ENCODE results near the gene GM2A.

Gene GM2A

DNA sequence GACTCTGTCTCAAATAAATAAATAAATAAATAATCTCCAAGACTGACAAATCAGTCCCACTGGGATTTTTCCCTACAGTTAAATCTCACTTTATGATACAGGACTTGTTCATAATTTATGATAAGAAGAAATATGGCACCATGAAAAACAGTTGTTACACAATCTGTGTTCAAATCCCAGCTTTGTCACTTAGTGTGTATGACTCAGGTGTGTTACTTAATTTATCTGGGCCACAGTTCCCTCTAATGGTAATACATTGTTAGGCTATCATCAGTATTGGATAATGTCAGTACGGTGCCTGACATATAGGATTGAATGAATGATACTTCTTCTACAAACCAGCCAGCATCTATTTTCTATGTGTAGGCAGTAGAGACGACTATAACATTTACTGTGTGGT is 27.5 kb downstream of the GM2A start:
- H3K4me3 ChIP-seq (ENCODE audit: low read depth, low read length), result no peak overlapping the region
- H3K4me1 ChIP-seq, result no peaks in the 10 kb centered on the region
- H3K27me3 ChIP-seq, result no peaks in the 10 kb centered on the region; the same call in 1 of the 2 replicates
- no peaks in the 10 kb centered on the region for H3K9me3 ChIP-seq
- H3K36me3 ChIP-seq, result no peaks in the 10 kb centered on the region
- TF ChIP-seq, protein P1, sequence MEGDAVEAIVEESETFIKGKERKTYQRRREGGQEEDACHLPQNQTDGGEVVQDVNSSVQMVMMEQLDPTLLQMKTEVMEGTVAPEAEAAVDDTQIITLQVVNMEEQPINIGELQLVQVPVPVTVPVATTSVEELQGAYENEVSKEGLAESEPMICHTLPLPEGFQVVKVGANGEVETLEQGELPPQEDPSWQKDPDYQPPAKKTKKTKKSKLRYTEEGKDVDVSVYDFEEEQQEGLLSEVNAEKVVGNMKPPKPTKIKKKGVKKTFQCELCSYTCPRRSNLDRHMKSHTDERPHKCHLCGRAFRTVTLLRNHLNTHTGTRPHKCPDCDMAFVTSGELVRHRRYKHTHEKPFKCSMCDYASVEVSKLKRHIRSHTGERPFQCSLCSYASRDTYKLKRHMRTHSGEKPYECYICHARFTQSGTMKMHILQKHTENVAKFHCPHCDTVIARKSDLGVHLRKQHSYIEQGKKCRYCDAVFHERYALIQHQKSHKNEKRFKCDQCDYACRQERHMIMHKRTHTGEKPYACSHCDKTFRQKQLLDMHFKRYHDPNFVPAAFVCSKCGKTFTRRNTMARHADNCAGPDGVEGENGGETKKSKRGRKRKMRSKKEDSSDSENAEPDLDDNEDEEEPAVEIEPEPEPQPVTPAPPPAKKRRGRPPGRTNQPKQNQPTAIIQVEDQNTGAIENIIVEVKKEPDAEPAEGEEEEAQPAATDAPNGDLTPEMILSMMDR (IDR thresholded peaks at IDR 0.05; ENCODE audit: low read depth, low read length), result no peak
- no peak for DNase-seq

DNA sequence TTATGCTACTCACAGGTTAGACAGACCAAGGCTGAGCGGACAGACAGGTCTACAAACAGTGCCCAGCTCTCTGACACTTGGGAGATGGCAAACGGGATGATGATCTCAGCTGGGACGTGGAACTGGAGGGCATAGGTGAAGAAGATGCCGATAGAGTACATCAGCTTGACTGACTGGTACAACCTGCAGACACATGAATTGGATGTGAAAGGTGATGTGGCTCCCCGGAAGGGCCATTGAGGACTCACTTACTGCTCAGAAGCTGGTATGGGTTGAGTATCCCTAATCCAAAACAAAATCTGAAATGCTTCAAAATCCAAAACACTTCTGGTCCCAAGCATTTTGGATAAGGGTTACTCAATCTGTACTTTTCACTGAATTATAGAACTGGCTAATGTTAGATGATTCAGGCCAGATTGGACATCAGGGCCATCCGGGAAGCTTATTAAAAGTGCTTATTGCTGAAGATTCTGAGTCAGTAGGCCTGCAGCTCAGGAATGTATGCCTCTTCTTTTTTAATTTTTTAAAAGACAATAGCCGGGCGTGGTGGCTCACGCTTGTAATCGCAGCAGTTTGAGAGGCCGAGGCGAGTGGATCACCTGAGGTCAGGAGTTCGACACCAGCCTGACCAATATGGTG is 28.1 kb downstream of the GM2A start:
- Histone ChIP-seq H3K4me3 (ENCODE audit: low read depth, low read length) (no peak overlapping the region), H3K36me3 (no peaks in the 10 kb centered on the region), H3K9me3 (no peaks in the 10 kb centered on the region), H3K4me1 (no peaks in the 10 kb centered on the region), H3K27me3 (no peaks in the 10 kb centered on the region; the same call in 1 of the 2 replicates)
- TF ChIP-seq, protein P1 (IDR thresholded peaks at IDR 0.05; ENCODE audit: low read depth, low read length), result no peak
- no peak for DNase-seq

DNA sequence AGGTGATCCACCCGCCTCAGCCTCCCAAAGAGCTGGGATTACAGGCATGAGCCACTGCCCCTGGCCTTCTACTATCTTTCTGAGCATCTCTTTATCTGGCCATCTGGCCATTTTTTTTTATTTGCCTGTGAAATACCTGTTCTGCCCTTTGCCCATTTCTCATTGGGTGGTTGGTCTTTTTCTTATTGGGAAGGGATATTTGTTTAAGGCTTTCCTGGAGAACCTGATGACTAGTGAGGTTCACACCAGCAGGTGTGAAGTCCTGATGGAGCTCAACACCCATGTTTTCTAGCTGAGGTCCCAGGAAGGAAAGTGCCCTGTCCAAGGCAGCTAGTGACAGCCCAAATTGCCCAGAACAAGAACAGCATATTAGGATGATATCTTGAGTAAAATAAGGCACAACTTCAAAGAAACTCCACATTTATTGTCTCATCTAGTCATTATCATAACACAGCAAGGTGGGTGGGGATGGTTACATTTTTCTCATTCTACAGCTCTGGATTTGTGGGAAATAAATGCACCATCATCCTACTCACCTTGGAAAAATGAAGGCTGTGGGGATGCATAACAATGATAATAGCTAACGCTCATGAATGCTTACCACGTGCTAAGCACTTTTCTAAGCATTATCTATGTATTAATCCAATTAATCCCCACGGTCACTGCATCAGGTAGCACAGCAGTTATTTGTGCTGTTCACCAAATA is 30.3 kb downstream of the GM2A start:
- H3K27me3 ChIP-seq, result no peaks in the 10 kb centered on the region; the same call in 1 of the 2 replicates
- H3K4me1 ChIP-seq, result no peaks in the 10 kb centered on the region
- H3K9me3 ChIP-seq, result no peaks in the 10 kb centered on the region
- no peaks in the 10 kb centered on the region for H3K36me3 ChIP-seq
- no peak for DNase-seq
- TF ChIP-seq, protein P1 (IDR thresholded peaks at IDR 0.05; ENCODE audit: low read depth, low read length), result no peak
- H3K4me3 ChIP-seq (ENCODE audit: low read depth, low read length), result no peak overlapping the region

DNA sequence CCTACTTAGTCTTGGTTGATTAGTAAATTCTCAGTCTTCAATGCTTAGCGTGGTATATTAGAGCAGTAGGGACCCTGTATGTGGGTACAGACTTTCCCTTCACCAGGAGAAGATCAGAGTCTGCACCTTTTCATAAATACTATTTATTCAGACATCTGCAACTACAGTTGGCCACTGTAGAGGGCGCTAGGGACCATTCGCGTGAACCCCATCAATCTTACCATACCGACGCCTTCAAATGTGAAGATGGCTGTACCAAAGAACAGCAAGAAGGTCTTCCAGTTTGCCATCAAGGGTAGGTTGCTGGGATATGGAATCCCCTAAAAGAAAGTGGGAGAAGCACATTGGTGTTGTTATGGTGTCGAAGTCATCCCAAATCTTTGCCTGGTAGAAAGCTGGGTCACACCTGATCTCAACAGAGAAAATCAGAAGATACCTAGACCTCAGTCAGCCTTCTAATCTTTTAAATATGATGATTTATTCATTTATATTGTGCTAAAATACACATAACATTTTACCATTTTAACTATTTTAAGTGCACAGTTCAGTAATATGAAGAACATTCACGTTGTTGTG is 31.5 kb downstream of the GM2A start:
- no peak for DNase-seq
- H3K36me3 ChIP-seq, result no peaks in the 10 kb centered on the region
- no peaks in the 10 kb centered on the region for H3K4me1 ChIP-seq
- TF ChIP-seq, protein P1 (IDR thresholded peaks at IDR 0.05; ENCODE audit: low read depth, low read length), result peak; percentile 34; the same call in 1 of the 2 replicates
- H3K4me3 ChIP-seq (ENCODE audit: low read depth, low read length), result no peak overlapping the region
- H3K27me3 ChIP-seq, result no peaks in the 10 kb centered on the region; the same call in 1 of the 2 replicates
- H3K9me3 ChIP-seq, result no peaks in the 10 kb centered on the region

DNA sequence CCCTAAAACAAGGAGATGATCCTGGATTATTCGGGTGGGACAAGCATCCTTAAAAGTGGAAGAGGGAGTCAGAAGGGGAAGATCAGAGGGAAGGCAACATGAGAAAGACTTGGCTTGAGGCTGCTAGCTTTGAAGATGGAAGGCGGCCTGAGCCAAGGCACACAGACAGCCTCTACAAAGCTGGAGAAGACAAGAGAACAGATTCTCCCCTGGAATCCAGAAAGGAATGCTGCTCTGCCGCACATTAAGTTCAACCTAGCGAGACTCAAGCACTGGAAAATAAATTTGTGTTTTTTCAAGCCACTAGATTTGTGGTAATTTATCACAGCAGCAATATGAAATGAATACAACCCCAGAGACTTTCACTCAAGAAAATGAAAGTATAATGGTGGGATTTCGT is 32.7 kb downstream of the GM2A start:
- TF ChIP-seq, protein P1 (IDR thresholded peaks at IDR 0.05; ENCODE audit: low read depth, low read length), result no peak
- DNase-seq, result no peak
- H3K4me1 ChIP-seq, result no peaks in the 10 kb centered on the region
- no peaks in the 10 kb centered on the region for H3K27me3 ChIP-seq
- H3K36me3 ChIP-seq, result no peaks in the 10 kb centered on the region
- H3K9me3 ChIP-seq, result no peaks in the 10 kb centered on the region
- H3K4me3 ChIP-seq (ENCODE audit: low read depth, low read length), result no peak overlapping the region

DNA sequence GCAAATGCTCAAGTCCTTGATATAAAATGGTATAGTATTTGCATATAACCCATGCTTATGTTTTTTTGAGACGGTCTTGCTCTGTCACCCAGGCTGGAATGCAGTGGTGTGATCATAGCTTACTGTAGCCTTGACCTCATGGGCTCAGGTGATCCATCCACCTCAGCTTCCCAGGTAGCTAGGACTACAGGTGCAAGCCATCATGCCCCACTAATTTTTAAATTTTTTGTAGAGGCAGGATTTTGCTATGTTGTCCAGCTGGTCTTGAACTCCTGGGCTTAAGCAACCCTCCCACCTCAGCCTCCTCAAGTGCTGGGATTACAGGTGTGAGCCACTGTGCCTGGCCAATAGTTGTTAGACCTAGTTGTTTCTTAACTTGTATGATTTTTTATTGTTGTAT is 33.3 kb downstream of the GM2A start:
- Histone ChIP-seq H3K27me3 (no peaks in the 10 kb centered on the region), H3K9me3 (no peaks in the 10 kb centered on the region), H3K36me3 (no peaks in the 10 kb centered on the region), H3K4me1 (no peaks in the 10 kb centered on the region), H3K4me3 (ENCODE audit: low read depth, low read length) (no peak overlapping the region)
- DNase-seq, result no peak
- TF ChIP-seq, protein P1 (IDR thresholded peaks at IDR 0.05; ENCODE audit: low read depth, low read length), result no peak
